Measurements from ENCODE around the gene OR51A7. TPM values are rescaled to one million over a fixed set of nuclear protein-coding genes. Genes with fewer than 3 reads are reported as not detected.

The OR51A7 gene
- total RNA-seq, 1 experiment from 2014 or later, result not detected

- H3K27ac ChIP-seq (ENCODE audit: low read depth, low read length), result no peak overlapping the region
- H3K36me3 ChIP-seq (ENCODE audit: control insufficient read depth in 1 of 2, insufficient read depth in 2 of 2, low read length in 2 of 2), result no peaks in the 10 kb centered on the region
- no peaks in the 10 kb centered on the region for H3K79me2 ChIP-seq (ENCODE audit: insufficient read depth, low read length)
- ChIA-PET POLR2A (no interaction called here), CTCF (no interaction called here), RAD21 (ENCODE audit: low non-redundant PET in 1 of 2, low total read pairs in 2 of 2, uncharacterized antibody in 2 of 2, unreplicated experiment in 2 of 2) (no interaction called here)
- DNase-seq (ENCODE audit: low read depth, low spot score), result no peak
- no peaks in the 10 kb centered on the region for H3K9me2 ChIP-seq (ENCODE audit: insufficient read depth)
- intact Hi-C loops (cut with micrococcal nuclease), result no loop called here
- peaks cover 6% of the 10 kb centered on the region; the same call in 1 of the 2 replicates for H3K27me3 ChIP-seq (ENCODE audit: insufficient read depth, low read length)
- no peak overlapping the region for H3K9ac ChIP-seq (ENCODE audit: low read length)
- H3K4me1 ChIP-seq (ENCODE audit: control insufficient read depth in 1 of 2, insufficient read depth in 2 of 2, low read length in 2 of 2), result no peaks in the 10 kb centered on the region
- ATAC-seq, result no peak
- H3K4me3 ChIP-seq (replicated peaks in 1 of 2; ENCODE audit: low read depth in 1 of 2, low read length in 2 of 2), result no peak overlapping the region
- H3K9me3 ChIP-seq (ENCODE audit: control insufficient read depth in 1 of 2, insufficient read depth in 1 of 2, low read depth in 1 of 2, low read length in 2 of 2), result no peaks in the 10 kb centered on the region
- no peaks in the 10 kb centered on the region for H4K20me1 ChIP-seq (ENCODE audit: insufficient read depth)
- no peak overlapping the region for H2AFZ ChIP-seq (ENCODE audit: low read depth, low read length, poor library complexity, severe bottlenecking)
- no peak overlapping the region for H3K4me2 ChIP-seq (ENCODE audit: low read length)
- no peak for TF ChIP-seq EZH2phosphoT487 (IDR thresholded peaks at IDR 0.05; ENCODE audit: borderline replicate concordance)
- no TSS peak for BruUV-seq (replicated peaks)
These were observed 40.9 kb upstream of the OR51A7 start for GRCh38 chr11:4862447-4863236.

GRCh38 chr11:4863876-4864275 is 39.7 kb upstream of the OR51A7 start:
- no peaks in the 10 kb centered on the region for H3K79me2 ChIP-seq (ENCODE audit: insufficient read depth, low read length)
- H3K27ac ChIP-seq (ENCODE audit: low read depth, low read length), result no peak overlapping the region
- H4K20me1 ChIP-seq (ENCODE audit: insufficient read depth), result no peaks in the 10 kb centered on the region
- H3K9me2 ChIP-seq (ENCODE audit: insufficient read depth), result no peaks in the 10 kb centered on the region
- RAD21 ChIA-PET (ENCODE audit: low non-redundant PET in 1 of 2, low total read pairs in 2 of 2, uncharacterized antibody in 2 of 2, unreplicated experiment in 2 of 2), result no interaction called here
- no peak for ATAC-seq
- H2AFZ ChIP-seq (ENCODE audit: low read depth, low read length, poor library complexity, severe bottlenecking), result no peak overlapping the region
- no TSS peak for BruUV-seq (replicated peaks)
- TF ChIP-seq YY1 (IDR thresholded peaks at IDR 0.05; ENCODE audit: extremely low read depth, insufficient replicate concordance, low read depth, low read length), result no peak
- TF ChIP-seq, protein P1, sequence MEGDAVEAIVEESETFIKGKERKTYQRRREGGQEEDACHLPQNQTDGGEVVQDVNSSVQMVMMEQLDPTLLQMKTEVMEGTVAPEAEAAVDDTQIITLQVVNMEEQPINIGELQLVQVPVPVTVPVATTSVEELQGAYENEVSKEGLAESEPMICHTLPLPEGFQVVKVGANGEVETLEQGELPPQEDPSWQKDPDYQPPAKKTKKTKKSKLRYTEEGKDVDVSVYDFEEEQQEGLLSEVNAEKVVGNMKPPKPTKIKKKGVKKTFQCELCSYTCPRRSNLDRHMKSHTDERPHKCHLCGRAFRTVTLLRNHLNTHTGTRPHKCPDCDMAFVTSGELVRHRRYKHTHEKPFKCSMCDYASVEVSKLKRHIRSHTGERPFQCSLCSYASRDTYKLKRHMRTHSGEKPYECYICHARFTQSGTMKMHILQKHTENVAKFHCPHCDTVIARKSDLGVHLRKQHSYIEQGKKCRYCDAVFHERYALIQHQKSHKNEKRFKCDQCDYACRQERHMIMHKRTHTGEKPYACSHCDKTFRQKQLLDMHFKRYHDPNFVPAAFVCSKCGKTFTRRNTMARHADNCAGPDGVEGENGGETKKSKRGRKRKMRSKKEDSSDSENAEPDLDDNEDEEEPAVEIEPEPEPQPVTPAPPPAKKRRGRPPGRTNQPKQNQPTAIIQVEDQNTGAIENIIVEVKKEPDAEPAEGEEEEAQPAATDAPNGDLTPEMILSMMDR (IDR thresholded peaks at IDR 0.05 in 2 of 3, conservative IDR thresholded peaks at IDR 0.05 in 1 of 3; ENCODE audit: borderline replicate concordance in 1 of 3, insufficient read depth in 1 of 3, low read depth in 2 of 3, low read length in 2 of 3), result no peak
- no peak for TF ChIP-seq EZH2phosphoT487 (IDR thresholded peaks at IDR 0.05; ENCODE audit: borderline replicate concordance)
- TF ChIP-seq, protein P2, sequence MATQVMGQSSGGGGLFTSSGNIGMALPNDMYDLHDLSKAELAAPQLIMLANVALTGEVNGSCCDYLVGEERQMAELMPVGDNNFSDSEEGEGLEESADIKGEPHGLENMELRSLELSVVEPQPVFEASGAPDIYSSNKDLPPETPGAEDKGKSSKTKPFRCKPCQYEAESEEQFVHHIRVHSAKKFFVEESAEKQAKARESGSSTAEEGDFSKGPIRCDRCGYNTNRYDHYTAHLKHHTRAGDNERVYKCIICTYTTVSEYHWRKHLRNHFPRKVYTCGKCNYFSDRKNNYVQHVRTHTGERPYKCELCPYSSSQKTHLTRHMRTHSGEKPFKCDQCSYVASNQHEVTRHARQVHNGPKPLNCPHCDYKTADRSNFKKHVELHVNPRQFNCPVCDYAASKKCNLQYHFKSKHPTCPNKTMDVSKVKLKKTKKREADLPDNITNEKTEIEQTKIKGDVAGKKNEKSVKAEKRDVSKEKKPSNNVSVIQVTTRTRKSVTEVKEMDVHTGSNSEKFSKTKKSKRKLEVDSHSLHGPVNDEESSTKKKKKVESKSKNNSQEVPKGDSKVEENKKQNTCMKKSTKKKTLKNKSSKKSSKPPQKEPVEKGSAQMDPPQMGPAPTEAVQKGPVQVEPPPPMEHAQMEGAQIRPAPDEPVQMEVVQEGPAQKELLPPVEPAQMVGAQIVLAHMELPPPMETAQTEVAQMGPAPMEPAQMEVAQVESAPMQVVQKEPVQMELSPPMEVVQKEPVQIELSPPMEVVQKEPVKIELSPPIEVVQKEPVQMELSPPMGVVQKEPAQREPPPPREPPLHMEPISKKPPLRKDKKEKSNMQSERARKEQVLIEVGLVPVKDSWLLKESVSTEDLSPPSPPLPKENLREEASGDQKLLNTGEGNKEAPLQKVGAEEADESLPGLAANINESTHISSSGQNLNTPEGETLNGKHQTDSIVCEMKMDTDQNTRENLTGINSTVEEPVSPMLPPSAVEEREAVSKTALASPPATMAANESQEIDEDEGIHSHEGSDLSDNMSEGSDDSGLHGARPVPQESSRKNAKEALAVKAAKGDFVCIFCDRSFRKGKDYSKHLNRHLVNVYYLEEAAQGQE (IDR thresholded peaks at IDR 0.05; ENCODE audit: low read depth), result no peak
- no peak for TF ChIP-seq RAD21 (IDR thresholded peaks at IDR 0.05; ENCODE audit: low read depth)
- TF ChIP-seq ZNF274 (IDR thresholded peaks at IDR 0.05; ENCODE audit: low read depth, low read length), result no peak
- TF ChIP-seq ATF3 (IDR thresholded peaks at IDR 0.05), result no peak
- H3K9ac ChIP-seq (ENCODE audit: low read length), result no peak overlapping the region
- no peak overlapping the region for H3K4me2 ChIP-seq (ENCODE audit: low read length)
- H3K9me3 ChIP-seq (ENCODE audit: control insufficient read depth in 1 of 2, insufficient read depth in 1 of 2, low read depth in 1 of 2, low read length in 2 of 2), result no peaks in the 10 kb centered on the region
- CTCF ChIA-PET, result no interaction called here
- no peak overlapping the region for H3K4me3 ChIP-seq (replicated peaks in 1 of 2; ENCODE audit: low read depth in 1 of 2, low read length in 2 of 2)
- no peaks in the 10 kb centered on the region for H3K36me3 ChIP-seq (ENCODE audit: control insufficient read depth in 1 of 2, insufficient read depth in 2 of 2, low read length in 2 of 2)
- POLR2A ChIA-PET, result no interaction called here
- peaks cover 6% of the 10 kb centered on the region; the same call in 1 of the 2 replicates for H3K27me3 ChIP-seq (ENCODE audit: insufficient read depth, low read length)
- no peak for DNase-seq (ENCODE audit: low read depth, low spot score)
- H3K4me1 ChIP-seq (ENCODE audit: control insufficient read depth in 1 of 2, insufficient read depth in 2 of 2, low read length in 2 of 2), result no peaks in the 10 kb centered on the region
- intact Hi-C loops (cut with micrococcal nuclease), result no loop called here
